Left lobe of liver (tissue), 2 donors: ENCODE results near the gene SLC35F6. TPM values are rescaled to one million over a fixed set of nuclear protein-coding genes. Genes with fewer than 3 reads are reported as not detected.
"Not testable (repeated sequence)": the region's sequence is repeated elsewhere in the genome, so short reads cannot be mapped to it uniquely, and the experiment has no call there.

ENCODE experiments used
- ATAC-seq: fragments of 200-7000 bp; cut with Tn5 transposase; one replicate; pipeline ENCODE4 v1.9.1; 2020; ENCODE audit warnings: mild to moderate bottlenecking, moderate library complexity
- DNase-seq: peaks from one replicate; pipeline ENCODE4 v3.0.0-alpha.2; 2020; ENCODE audit warnings: low spot score
- total RNA-seq: library from RNA; stranded (reverse); gene quantifications from one replicate; pipeline ENCODE4 v1.2.1, GENCODE V29; 2021
- donor health status: DM: no; HTN: no; CAD: no; lungs with moderate emphysema.
- donor health status: DM: no; HTN: yes; CAD: no.

SLC35F6 gene
- total RNA-seq, 1 donor from 2014 or later, result 14.4 TPM

- no peak for ATAC-seq
- no peak for DNase-seq
Measured at GRCh38 chr2:26754972-26755670, 9.0 kb upstream of the SLC35F6 start.

- DNase-seq, result no peak
- peak; percentile 31 for ATAC-seq
Measured at GRCh38 chr2:26756337-26756736, 7.7 kb upstream of the SLC35F6 start.

- ATAC-seq (peak; percentile 16), DNase-seq (no peak)
Measured at GRCh38 chr2:26757873-26758789, 6.0 kb upstream of the SLC35F6 start.

GRCh38 chr2:26758790-26759321 lies 5.2 kb upstream of the SLC35F6 start:
- DNase-seq (no peak), ATAC-seq (no peak)

DNA sequence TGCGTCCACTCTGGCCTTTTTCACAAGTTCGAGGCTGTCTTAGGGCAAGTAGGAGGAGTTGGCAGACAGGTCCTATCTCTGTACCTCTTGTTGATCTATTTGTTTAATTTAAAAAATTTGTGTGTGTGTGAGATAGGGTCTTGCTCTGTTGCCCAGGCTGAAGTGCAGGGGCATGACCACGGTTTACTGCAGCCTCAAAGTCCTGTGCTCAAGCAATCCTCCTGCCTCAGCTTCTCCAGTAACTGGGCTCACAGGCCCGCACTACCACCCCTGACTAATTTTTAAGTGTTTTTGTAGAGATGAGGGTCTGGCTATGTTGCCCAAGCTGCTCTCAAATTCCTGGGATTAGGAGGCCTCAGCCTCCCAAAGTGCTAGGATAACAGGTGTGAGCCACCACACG lies 4.2 kb upstream of the SLC35F6 start:
- ATAC-seq, result no peak
- no peak for DNase-seq

- ATAC-seq, DNase-seq: not testable (repeated sequence)
Measured at GRCh38 chr2:26760991-26761390, 3.1 kb upstream of the SLC35F6 start.

- ATAC-seq, result no peak
- no peak for DNase-seq
Measured at GRCh38 chr2:26763019-26763418, 1.1 kb upstream of the SLC35F6 start.

GRCh38 chr2:26764906-26765305 lies 822 bp downstream of the SLC35F6 start:
- no peak for ATAC-seq

GRCh38 chr2:26765475-26766200 lies 1.6 kb downstream of the SLC35F6 start:
- DNase-seq (no peak), ATAC-seq (no peak)

More at GRCh38 chr2:26764906-26765305, 822 bp downstream of the SLC35F6 start:
- no peak for DNase-seq

DNA sequence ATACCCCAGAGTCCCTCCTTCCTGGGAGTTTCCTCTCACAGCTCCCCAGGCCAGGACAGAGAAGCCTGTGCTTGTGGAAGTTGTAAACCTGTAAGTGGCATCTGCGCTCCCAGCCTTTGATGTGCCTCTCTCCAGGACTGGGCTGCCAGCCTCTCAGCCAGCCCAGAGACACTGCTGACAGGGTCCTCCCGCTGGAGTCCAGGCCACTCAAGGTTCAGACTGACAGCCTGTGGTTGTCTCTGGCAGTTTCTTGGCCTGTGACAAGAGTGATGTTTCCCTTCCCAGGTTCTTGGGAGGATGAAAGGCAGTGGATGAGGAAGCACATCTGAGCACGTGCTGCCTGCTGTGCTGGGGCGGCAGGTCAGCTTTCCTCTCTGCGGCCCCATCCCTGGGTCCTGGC lies 3.0 kb downstream of the SLC35F6 start:
- ATAC-seq, result no peak
- no peak for DNase-seq

GRCh38 chr2:26767894-26768487 lies 3.9 kb downstream of the SLC35F6 start:
- ATAC-seq (peak; percentile 58), DNase-seq (peak; percentile 86)

- ATAC-seq (no peak), DNase-seq (no peak)
Measured at GRCh38 chr2:26768759-26769088, 4.6 kb downstream of the SLC35F6 start.

DNA sequence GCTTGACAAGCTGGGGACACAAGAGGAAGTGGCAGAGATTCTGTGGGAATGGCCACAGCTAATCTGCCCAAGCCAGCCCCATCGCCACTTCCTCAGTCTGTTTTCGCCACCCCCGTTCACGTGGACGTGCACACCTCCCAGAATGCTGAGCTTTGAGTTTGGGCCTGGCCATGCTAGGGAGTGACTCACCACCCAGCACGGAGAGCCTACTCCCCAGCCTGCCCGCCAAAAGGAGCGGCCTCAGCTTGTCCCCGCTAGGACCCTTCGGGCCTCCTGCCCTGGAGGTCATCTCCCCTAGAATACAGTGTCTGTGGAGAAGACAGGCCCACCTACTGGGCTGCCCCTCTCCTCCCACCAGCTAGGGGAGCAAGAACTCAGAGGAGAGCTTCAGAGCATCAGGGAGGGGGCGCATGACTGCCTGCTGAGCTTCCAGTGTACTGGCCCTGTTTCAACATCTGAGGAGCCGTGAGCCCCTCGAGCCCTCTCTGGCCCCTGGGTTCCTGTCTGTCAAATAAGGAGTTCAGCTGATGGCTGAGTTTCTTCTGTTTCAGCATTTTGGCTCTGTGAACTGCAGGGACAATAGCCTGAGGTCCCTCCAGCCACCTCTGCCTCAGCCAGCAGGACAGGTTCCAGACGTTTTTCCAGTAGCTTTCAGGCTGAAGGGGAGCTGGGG lies 5.1 kb downstream of the SLC35F6 start:
- ATAC-seq (peak; percentile 4), DNase-seq (peak; percentile 57)

GRCh38 chr2:26770986-26771586 lies 7.0 kb downstream of the SLC35F6 start:
- peak; percentile 46 for ATAC-seq
- peak; percentile 89 for DNase-seq

GRCh38 chr2:26772064-26773001 lies 8.2 kb downstream of the SLC35F6 start:
- peak; percentile 82 for ATAC-seq
- DNase-seq, result peak; percentile 99

DNA sequence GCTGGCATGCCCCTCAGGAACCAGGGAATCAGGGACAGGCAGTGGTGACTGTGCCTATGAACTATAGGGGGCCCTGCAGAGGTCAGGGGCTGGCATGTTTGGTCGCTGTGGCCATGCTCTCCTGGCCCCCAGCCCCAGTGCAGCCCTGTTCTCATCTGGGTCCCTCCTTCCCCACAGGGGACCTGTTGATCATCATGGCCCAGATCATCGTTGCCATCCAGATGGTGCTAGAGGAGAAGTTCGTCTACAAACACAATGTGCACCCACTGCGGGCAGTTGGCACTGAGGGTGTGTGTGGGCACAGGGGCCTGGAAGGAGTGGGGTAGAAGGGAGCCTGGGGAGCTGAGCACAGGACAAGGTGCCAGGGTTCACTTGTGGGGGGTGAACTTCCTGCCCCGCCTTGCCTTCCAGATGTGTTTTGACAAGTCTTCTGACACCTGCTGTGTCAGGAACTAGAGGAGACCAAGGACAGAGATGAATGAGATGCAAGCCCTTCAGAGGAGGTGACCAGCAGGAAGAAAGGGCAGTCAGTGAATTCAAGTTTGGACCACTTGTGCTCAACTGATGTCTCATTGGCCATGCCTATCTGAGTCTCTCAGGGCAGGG lies 12.2 kb downstream of the SLC35F6 start:
- no peak for ATAC-seq
- no peak for DNase-seq

DNA sequence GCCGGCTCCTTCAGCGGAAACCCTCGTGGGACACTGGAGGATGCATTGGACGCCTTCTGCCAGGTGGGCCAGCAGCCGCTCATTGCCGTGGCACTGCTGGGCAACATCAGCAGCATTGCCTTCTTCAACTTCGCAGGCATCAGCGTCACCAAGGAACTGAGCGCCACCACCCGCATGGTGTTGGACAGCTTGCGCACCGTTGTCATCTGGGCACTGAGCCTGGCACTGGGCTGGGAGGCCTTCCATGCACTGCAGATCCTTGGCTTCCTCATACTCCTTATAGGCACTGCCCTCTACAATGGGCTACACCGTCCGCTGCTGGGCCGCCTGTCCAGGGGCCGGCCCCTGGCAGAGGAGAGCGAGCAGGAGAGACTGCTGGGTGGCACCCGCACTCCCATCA lies 14.0 kb downstream of the SLC35F6 start:
- DNase-seq, result no peak
- no peak for ATAC-seq

DNA sequence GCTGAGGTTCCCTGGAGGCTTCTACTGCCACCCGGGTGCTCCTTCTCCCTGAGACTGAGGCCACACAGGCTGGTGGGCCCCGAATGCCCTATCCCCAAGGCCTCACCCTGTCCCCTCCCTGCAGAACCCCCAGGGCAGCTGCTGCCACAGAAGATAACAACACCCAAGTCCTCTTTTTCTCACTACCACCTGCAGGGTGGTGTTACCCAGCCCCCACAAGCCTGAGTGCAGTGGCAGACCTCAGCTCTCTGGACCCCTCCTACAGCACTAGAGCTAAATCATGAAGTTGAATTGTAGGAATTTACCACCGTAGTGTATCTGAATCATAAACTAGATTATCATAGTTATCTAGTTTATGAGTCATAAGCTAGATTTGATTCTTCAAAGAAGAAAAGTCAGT lies 14.4 kb downstream of the SLC35F6 start:
- DNase-seq, result no peak
- no peak for ATAC-seq
